Cardiac septum (tissue), 1 donor: ENCODE measurements around the gene MAGT1. TPM values are rescaled to one million over a fixed set of nuclear protein-coding genes. Genes with fewer than 3 reads are reported as not detected.
"Not testable (repeated sequence)": the region's sequence is repeated elsewhere in the genome, so short reads cannot be mapped to it uniquely, and the experiment has no call there.

ENCODE experiments used
- DNase-seq: peaks from one replicate; pipeline ENCODE4 v3.0.0-alpha.2; 2020; ENCODE audit warnings: low spot score
- intact Hi-C: fragments of 100-400 bp; cut with DNase I; formaldehyde crosslinking; loops from one replicate; pipeline ENCODE4 v1.14.0; 2022
- total RNA-seq: library from RNA; stranded (reverse); fragmentation: NEBNext Ultra II Directional; extraction: Animal tissue kit (Norgen Biotek cat#: 25700); gene quantifications from one replicate; pipeline ENCODE4 v1.2.1, GENCODE V29; 2021
- donor health status: DM: no; HTN: no; CAD: no.

MAGT1 gene
- total RNA-seq, 1 donor from 2014 or later = 47.6 TPM

DNA sequence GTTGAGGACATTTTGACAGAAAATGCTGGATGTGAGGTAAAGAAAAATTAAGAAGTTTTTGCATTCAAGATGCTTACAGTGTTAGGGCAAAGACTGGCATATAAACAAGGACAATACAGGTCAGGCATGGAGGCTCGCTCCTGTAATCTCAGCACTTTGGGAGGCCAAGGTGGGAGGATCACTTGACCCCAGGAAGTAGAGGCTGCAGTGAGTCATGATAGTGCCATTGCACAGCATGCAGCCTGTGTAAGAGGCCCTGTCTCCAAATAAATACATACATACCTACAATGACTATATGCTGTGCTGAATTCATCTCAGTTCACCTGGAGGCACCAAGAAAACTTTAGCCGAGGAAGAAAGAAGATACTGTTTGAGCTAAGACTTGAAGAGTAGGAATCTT lies 2.3 kb downstream of the MAGT1 start:
- no peak for DNase-seq
- intact Hi-C loops = no loop called here

- DNase-seq, intact Hi-C loops: not testable (repeated sequence)
These were observed 13.8 kb downstream of the MAGT1 start for GRCh38 chrX:77881418-77881817.

- intact Hi-C loops = no loop called here
- DNase-seq = no peak
These were observed 19.9 kb downstream of the MAGT1 start for GRCh38 chrX:77875372-77875771.

GRCh38 chrX:77831544-77831943 lies 63.7 kb downstream of the MAGT1 start:
- intact Hi-C loops, DNase-seq: not testable (repeated sequence)

GRCh38 chrX:77821989-77822388 lies 73.2 kb downstream of the MAGT1 start:
- DNase-seq, intact Hi-C loops: not testable (repeated sequence)

- DNase-seq = no peak
- intact Hi-C loops = no loop called here
These were observed 75.0 kb downstream of the MAGT1 start for GRCh38 chrX:77820091-77820727.

- intact Hi-C loops = no loop called here
- DNase-seq = no peak
These were observed 81.0 kb downstream of the MAGT1 start for GRCh38 chrX:77814210-77814609.

- no peak for DNase-seq
- intact Hi-C loops = no loop called here
These were observed 93.0 kb downstream of the MAGT1 start for GRCh38 chrX:77802201-77802600.

DNA sequence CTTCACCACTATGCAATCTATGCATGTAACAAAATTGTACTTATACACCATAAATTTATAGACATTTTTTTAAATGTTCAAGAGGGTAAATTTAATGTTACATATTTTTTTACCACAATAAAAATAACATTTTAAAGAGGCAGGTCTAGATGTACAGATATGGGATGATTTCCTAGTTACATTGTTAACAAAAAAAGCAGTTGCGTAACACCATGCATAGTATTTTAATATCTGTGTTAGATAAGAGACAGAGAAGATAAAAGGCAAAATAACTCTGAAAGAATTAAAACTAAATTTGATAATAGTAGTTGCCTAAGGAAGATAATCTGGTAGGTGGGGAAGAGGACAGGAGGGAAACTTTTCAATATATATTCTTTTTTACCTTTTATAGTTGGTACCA lies 100.1 kb downstream of the MAGT1 start:
- DNase-seq = no peak
- intact Hi-C loops = no loop called here

DNA sequence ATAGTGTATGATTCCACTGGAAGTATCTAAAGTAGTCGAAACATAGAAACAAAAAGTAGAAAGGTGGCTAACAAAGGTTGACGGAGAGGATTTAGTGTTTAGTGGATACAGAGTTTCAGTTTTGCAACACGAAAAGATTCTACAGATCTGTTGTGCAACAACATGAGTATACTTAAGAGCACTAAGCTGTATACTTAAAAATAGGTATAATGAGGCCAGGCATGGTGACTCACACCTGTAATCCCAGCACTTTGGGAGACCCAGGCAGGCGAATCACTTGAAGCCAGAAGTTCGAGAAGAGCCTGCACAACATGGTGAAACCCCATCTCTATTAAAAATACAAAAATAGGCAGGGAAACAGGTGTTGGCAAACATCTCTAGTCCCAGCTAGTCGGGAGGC lies 101.3 kb downstream of the MAGT1 start:
- intact Hi-C loops = no loop called here
- no peak for DNase-seq

DNA sequence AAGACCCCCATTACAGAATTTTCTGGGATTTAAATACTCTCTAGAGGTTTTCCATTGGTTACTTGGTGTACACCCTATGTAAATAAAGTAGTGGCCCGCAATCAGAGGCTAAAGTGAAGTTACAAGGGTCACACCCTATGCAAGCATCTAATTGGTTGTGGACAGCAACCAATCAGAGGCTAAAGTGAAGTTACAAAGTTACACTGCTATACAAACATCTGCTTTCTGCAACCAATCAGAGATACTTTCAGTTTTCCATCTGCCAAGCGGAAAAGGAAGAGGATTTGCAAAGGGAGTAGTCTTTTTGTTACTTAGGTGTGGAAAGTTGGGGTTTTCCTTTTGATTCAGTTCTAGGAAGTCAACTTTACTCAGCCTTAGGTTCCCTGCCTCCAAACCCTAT lies 107.2 kb downstream of the MAGT1 start:
- DNase-seq = no peak

DNA sequence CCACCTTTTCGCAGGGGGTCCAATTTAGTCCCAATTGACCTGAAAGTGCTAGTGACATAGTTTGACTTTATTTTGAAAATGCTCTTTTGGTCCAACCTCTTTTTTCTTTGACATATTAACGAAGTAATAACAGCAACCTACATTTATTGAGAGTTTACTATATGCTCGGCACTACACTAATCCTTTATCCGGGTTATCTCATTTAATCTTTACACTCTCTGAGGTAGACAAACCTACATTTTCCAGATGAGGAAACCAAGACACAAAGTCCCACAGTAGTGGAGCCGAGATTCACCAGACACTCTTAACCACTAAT lies 108.9 kb downstream of the MAGT1 start:
- intact Hi-C loops = loop anchor here (5.0 kb wide), 1 partner anchor 111 kb away; the partner anchor contains the start of genes COX7B and MAGT1
- DNase-seq = no peak

More for the DNA sequence above, 107.2 kb downstream of the MAGT1 start:
- intact Hi-C loops = loop anchor here (5.0 kb wide), 1 partner anchor 109 kb away; the partner anchor contains the start of genes COX7B and MAGT1

- DNase-seq = peak; percentile 82
- intact Hi-C loops = loop anchor here (5.0 kb wide), 1 partner anchor 112 kb away; the partner anchor contains the start of genes COX7B and MAGT1
These were observed 109.5 kb downstream of the MAGT1 start, which contains the start of gene ATRX for GRCh38 chrX:77785486-77786364. TSS of gene ATRX (minus strand) at chrX:77786216. CDS start at chrX:77786001, 215 bp downstream.

DNA sequence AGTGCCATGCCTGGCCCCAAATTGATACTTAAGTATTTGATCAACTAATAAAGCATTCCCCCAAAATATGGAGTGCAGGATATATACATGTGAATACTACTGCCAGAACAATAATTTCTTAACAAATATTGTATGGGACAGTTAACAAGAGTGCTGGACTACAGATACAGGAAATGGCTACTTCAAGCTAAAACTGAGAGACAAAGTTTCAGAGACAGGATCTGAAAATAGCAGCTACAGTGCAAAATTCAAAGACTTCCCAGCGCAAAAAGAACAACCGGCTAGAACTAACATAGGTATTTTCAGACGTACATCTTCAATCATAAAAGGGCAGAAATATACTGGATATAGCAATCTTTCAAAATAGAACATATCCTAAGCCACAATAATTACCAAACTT lies 115.5 kb downstream of the MAGT1 start:
- intact Hi-C loops = no loop called here
- DNase-seq = no peak

- intact Hi-C loops = no loop called here
- no peak for DNase-seq
These were observed 118.6 kb downstream of the MAGT1 start for GRCh38 chrX:77776659-77777058.

Other genes with a start within 250 kb of the MAGT1 start
- 86.8 TPM for gene ATRX, start 109.2 kb downstream of the MAGT1 start, total RNA-seq
- gene COX7B, start 4.0 kb upstream of the MAGT1 start, total RNA-seq = 1,124 TPM
- 6.6 TPM for gene ATP7A, start 15.3 kb upstream of the MAGT1 start, total RNA-seq
- gene PGAM4, start 74.2 kb upstream of the MAGT1 start, total RNA-seq = not detected
- 399 TPM for gene PGK1, start 208.8 kb upstream of the MAGT1 start, total RNA-seq
- gene TAF9B, start 244.2 kb upstream of the MAGT1 start, total RNA-seq = 19.6 TPM